ENCODE data around the gene WWOX.
A peak's percentile ranks its signal among the peaks of the same experiment; 100 is the strongest.
"Not testable (repeated sequence)": the region's sequence is repeated elsewhere in the genome, so short reads cannot be mapped to it uniquely, and the experiment has no call there.

Gene WWOX

GRCh38 chr16:78506367-78507193 is 407.1 kb downstream of the WWOX start:
- no peak for DNase-seq

- no peak for DNase-seq
Observed at GRCh38 chr16:78507576-78507975, 408.1 kb downstream of the WWOX start.

DNA sequence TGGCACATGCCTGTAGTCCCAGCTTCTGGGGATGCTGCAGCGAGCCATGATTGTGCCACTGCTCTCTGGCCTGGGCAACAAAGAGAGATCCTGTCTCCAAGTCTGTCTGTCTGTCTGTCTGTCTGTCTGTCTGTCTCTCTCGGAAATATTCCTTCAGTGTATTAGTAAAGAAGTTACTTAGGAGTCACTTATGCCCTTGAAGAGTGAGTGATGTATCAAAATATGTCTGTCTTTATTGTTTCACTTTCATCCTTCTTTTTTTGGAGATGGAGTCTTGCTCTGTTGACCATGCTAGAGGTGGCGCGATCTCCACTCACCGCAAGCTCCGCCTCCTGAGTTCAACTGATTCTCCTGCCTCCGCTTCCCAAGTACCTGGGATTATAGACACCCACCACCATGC is 410.5 kb downstream of the WWOX start:
- no peak for DNase-seq

DNA sequence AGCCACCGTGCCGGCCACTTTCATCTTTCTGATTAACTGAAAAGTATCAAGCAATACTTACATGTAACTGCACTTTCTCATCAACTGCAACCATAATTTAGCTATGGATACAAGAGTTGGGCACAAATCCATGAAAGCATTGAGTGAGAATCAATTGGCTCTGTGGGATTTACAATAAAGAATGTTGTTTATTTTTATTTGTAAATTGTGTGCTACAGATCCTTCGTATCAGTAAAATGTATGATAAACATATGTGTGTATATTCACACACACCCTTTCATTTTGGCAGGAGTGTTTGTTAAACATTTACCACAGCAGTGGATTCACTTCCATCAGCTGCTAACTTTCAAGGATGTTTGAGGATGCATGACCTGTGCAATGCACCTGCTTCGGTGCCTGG is 411.0 kb downstream of the WWOX start:
- DNase-seq, result no peak

- no peak for DNase-seq
Observed at GRCh38 chr16:78513838-78514237, 414.4 kb downstream of the WWOX start.

- not testable (repeated sequence) for DNase-seq
Observed at GRCh38 chr16:78514888-78515287, 415.4 kb downstream of the WWOX start.

DNA sequence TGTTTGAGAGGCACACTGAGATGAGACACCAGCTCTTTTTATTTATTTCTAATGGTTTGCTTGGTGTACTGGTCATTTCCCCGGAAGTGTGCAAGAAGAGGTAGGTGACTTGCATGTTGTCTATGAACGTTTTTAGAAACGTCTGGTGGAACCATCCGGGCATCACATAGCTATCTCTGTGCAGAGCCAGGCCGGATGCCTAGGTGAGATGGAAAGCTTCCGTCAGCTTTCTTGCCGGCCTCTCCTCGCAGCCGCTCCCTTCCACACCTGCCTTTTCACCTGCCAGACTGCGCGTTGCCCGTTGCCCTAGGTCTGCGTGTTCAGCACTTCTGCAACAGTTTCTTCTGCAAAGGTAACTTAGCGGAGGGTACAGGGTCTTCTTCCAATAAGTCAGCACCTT is 416.0 kb downstream of the WWOX start:
- DNase-seq, result no peak

DNA sequence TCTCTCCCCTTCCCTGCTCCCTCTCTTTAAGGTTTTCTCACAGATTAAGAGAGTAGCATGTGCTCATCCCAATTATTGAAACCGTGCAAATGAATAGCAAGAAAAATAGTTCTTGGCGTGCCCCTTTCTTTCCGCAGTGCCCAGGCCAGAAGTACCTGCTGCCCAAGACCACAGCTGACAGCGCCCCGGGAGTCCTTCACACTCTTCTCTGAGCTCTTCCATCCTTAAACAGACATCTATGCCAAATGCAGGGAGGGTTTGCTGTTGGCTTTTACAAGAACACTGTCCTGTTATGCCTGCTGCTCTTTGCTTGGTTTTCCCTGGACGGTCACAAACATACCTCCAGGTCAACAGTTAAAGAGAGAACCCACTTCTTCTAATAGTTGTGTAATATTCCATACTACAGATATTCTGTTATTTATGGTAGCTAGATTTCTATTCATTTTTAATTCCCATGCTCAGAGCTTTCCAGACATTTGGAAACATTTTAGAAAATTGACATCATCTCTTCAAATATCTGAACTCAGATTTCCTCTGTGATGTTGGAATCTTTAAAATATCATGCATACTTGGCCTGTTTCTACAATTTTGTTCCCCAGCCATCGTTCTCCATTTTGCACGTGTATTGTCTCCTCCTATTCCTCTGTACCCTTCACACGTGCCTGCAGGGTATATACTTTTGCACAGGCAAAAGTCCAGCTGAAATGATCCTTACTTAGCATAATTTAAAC is 416.7 kb downstream of the WWOX start:
- DNase-seq, result no peak

DNA sequence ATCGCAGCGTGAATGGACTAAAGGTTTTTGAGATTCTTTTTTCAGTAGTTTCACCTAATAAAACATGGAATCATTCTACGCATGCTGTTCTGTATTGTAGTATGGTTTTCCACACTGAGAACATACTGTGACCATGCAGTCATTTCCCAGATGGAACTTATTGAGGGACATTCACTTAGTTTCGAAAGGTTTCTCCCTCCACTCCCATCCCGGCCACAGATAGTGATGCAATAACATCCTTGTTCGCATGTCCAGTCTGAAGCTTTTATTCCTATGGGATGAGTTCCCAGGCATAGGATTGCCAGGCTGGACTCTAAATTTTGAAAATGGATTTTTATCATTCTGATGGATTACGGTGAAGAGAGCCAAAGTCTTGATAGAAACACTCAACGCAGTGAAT is 420.4 kb downstream of the WWOX start:
- DNase-seq, result no peak

GRCh38 chr16:78520470-78520869 is 421.0 kb downstream of the WWOX start:
- no peak for DNase-seq

- no peak for DNase-seq
Observed at GRCh38 chr16:78522327-78522726, 422.9 kb downstream of the WWOX start.

- no peak for DNase-seq
Observed at GRCh38 chr16:78523212-78523985, 423.9 kb downstream of the WWOX start.

DNA sequence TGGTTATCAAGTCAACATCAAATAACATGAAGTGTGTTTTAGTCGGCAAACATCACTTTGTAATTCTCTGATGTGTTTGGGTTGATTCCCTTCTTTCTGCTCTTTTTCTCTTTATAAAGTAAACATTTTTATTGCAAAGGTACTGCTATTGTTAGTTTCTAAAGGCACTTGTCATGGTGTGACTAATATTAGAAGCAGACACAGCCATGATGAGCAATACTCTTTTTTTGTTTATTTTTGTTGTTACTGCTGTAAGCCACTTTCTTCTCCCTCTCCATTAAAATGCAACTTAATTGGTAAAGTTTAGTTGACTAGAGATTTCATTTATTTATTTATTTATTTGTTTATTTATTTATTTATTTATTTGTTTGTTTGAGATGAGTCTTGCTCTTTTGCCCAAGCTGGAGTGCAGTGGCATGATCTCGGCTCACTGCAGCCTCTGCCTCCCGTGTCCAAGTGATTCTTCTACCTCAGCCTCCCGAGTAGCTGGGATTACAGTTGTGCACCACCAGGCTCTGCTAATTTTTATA is 424.7 kb downstream of the WWOX start:
- DNase-seq, result no peak

DNA sequence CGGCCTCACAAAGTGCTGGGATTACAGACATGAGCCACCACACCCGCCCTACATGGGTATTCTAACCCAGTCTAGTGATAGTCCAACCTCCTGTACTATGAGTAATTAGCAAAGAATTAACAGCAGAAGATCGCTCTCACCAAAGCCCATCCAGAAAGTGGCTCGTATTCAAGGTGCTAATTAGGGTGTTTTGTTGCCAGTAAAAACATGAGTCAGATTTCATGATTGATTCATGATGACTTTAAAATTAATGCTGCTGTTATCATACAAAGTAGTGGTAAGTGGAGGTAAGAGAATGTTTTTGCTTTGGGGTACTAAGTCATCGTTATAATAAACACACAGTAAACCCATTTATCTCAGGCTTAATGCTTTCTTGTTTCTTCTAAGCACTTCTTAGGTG is 428.8 kb downstream of the WWOX start:
- DNase-seq, result no peak

DNA sequence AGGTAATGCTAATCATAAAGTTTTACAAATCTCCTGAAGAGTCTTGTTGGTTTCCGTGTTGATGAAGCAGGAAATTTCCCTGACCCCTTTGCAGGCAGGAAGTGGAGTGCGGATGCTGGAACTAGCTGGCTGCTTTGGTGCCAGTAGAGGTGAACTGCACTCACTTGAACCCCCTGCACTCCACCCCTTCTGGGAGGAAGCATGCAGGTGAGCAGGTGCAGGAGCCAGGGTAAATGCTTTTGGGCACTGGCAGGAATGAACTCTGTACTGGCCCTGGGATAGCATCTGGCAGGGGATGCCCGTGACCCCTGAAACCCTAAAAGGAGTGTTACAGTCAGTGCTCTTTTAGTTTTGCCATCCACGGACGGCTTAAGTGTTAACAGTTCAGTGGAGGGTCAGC is 430.4 kb downstream of the WWOX start:
- no peak for DNase-seq

DNA sequence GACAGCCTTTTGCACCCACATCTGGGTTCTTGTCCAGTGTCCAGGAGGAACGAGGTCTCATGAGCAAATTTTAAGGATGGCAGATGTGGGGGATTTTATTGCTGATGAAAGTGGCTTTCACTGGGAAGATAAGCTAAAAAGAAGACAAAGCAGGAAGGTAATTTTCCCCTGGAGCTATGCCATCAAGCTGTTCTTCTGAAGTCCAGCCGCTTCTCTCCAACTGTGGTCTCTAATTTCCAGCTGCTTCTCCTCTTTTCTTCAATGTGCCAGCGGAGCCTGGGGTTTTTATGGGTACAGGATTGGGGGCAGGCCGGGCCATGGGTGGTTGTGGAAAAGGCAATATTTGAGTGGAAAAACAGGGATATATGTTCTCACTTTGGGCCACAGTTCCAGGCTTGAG is 430.8 kb downstream of the WWOX start:
- no peak for DNase-seq

DNA sequence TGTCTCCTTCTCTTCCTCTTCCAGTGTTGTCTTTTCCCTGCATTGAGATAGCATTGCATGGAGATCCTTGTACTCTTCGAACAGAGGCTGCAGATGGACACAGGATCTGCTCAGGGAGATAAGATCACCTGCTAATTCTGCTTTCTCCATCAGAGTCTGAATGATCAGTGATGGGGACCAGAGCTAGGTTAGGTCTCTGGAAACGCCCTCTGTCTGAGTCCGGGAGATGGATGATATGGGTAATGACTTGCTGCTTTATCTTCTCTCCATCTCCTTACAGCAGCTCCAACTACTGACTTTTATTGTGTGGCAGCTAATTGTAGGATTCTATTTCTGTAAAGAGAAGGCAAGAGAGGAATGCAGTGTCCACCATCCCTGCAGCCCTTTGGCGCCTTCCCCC is 435.6 kb downstream of the WWOX start:
- DNase-seq, result no peak

DNA sequence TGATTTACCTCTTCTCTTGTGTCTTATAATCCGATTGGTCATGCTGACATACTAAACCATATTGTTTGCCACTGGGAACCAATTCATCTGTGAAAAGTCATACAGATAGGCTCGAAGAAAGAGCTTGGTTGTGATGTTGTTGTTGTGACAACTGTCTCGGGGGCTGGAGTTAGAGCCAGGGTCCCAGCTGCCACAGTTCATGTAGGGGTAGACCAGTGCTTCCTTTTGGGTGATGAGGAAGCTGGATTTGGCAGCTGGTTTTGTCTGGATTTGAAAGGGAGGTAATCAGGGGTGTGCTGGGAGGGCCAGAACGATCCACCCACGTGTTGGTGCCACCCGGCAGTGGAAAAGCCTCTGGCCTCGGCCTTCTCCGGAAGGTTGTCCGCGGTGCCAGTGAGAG is 438.1 kb downstream of the WWOX start:
- no peak for DNase-seq

DNA sequence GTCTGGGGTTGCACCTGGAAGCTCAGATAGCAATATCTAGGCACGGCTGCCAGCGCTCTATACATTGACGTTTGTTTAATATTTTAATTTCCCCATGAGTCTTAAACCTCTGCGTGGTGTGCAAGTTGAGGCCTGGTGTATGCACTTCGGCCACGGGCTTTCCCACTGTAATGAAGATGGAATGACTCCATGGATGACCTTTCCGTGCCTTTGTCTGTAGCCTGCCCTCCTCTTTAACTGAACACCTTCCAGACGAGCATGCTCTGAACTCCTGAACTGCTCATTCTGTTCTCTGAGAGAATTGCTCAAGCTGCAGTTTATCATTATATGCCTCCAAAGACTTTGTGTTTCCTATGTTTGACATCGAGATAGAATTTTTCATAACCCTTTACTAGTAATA is 438.8 kb downstream of the WWOX start:
- DNase-seq, result no peak

DNA sequence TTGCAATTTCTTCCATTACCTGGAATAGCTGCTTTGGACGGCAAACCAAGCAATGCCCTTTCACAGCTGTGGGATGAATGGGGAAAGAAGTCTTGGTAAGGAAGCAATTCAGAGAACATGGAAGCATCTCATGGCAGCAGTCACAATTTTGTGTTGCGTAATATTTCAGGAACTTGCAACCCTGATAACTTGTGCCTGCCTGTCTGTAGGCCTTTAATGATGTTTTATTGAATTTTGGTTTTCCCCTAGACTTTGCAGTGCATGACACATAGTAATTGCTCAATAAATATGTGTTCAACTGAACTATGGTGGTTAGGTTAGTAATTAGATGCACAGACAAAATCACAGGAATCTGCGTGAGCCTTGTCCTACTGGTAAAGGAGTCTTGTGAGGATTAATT is 439.5 kb downstream of the WWOX start:
- DNase-seq, result no peak

DNA sequence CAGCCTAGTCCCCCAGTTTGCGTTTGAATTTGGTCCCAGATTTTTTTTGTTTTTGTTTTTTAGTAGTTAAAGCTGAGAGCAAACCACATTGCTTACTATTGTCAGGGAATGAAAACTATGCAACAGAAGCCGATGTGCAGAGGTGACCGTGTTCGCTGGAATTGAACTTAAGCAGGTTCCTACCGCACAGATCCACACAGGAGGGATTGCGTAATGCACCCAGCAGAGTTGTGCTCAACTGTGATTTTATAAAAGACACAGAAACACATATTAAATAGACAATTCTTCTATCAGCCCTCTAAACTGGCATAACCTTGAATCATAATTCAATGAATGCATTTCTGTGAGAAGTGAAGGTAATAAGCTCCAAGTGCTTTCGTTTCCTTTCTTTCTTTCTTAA is 443.0 kb downstream of the WWOX start:
- no peak for DNase-seq

DNA sequence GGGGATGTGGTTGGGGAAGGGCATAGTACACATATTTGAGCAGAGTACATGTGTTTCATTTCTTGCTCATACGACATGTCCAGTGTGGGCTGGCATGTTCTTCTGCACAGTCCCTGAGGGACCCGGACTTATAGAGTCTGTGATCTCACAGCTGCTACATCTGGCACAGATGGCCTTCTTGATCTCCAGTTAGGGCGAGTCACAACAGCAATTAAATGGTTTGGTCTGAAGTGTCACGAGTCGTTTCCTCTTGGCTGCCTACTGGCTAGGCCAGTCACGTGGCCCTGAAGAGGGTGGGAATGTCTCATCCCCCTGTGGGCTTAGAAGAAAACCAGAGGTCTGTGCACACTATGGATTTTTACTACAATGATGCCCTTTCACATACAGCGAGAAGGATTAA is 443.6 kb downstream of the WWOX start:
- peak; percentile 83 for DNase-seq

DNA sequence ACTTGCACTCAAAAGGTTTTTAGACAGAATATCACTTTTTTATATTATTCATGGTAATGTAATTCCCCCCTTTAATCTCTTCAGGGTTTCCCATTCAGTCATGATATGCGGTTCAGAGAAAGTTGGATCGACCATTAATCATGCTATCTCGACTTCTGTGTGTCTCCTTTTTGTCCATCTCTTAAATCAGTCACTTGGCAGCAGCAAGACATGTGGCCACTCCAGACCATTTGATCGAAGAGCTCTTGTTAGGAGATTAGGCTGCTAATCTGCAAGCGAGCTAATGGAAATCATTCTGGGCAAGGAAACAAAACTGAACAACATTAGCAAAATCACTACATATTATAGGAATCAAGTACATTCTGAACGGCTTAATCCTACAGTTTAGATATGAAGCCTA is 449.9 kb downstream of the WWOX start:
- DNase-seq, result peak; percentile 87

All from NCI-H524 treated with DMSO at 0.1 percent for 48 hours (cell line).